Right lobe of liver (tissue), 6 donors: ENCODE results near the gene CAPZB. TPM values are rescaled to one million over a fixed set of nuclear protein-coding genes. Genes with fewer than 3 reads are reported as not detected.
"Not testable (repeated sequence)": the region's sequence is repeated elsewhere in the genome, so short reads cannot be mapped to it uniquely, and the experiment has no call there.

Source experiments
- ATAC-seq, 4 donors: fragments of 200-7000 bp; cut with Tn5 transposase; one replicate each; pipeline ENCODE4 v1.9.1; 2020; ENCODE audit warnings: mild to moderate bottlenecking in 4 of 4, moderate library complexity in 4 of 4
- DNase-seq, 3 donors: peaks; one replicate each; pipeline ENCODE4 v3.0.0-alpha.2; 2020
- H3K27ac ChIP-seq, 3 donors: fragments of 200-600 bp; one replicate each; pipeline ENCODE4 v1.8.0; 2022
- H3K27me3 ChIP-seq, 2 donors: fragments of 200-600 bp; one replicate each; pipeline ENCODE4 v1.8.0; 2022
- H3K36me3 ChIP-seq, 4 donors: fragments of 200-600 bp; sonication (generic) in 1 of 4; one replicate each; pipeline versions ENCODE4 v1.5.1 to v1.8.0; 2017 to 2022; ENCODE audit warnings: control low read depth in 1 of 4
- H3K4me1 ChIP-seq, 4 donors: fragments of 200-600 bp; sonication (generic) in 1 of 4; one replicate each; pipeline versions ENCODE4 v1.5.1 to v1.8.0; 2017 to 2022; ENCODE audit warnings: control low read depth in 1 of 4
- H3K4me3 ChIP-seq, 3 donors: fragments of 200-600 bp; one replicate each; pipeline ENCODE4 v1.8.0; 2022
- H3K9me3 ChIP-seq, 4 donors: fragments of 200-600 bp; sonication (generic) in 1 of 4; one replicate each; pipeline versions ENCODE4 v1.5.1 to v1.8.0; 2017 to 2022; ENCODE audit warnings: control low read depth in 1 of 4
- CTCF ChIP-seq, 4 donors: fragments of 200-600 bp in 3 of 4; fragments of 450-650 bp in 1 of 4; IDR thresholded peaks; one replicate each; pipeline versions ENCODE4 v1.5.1 to v1.8.0; 2016 to 2022; ENCODE audit warnings: antibody characterized with exemption in 4 of 4, mild to moderate bottlenecking in 2 of 4
- POLR2A ChIP-seq: fragments of 450-650 bp; IDR thresholded peaks from one replicate; pipeline ENCODE4 v1.6.1; 2017; ENCODE audit warnings: antibody characterized with exemption, mild to moderate bottlenecking
- WGBS: methylation state at CpG from one replicate; pipeline ENCODE4 v1.1.6; 2018; ENCODE audit warnings: low coverage, low lambda C conversion rate; ENCODE audit not compliant: insufficient coverage; ENCODE audit errors: missing lambda C conversion rate; 5-methylcytosine and 5-hydroxymethylcytosine counted together
- intact Hi-C, 2 donors: fragments of 100-400 bp; cut with DNase I; formaldehyde crosslinking; loops; one replicate each; pipeline versions ENCODE4 v1.11.2 to v1.14.1; 2022
- total RNA-seq, 6 experiments: library from RNA; depleted of rRNA in 2 of 6; stranded (reverse); fragments of >200 nt in 2 of 6; fragmentation: NEBNext Ultra II Directional in 3 of 6; extraction: Animal tissue kit (Norgen Biotek cat#: 25700) in 3 of 6; gene quantifications; one replicate each; pipeline versions ENCODE4 v1.1.0 to v1.2.4, GENCODE V29; 2016 to 2023
- donor health status: DM: no; HTN: yes; CAD: no.
- donor health status: DM: no; HTN: no; CAD: no.
- donor health status: DM: no; HTN: no; CAD: no.
- donor health status: DM: no; HTN: yes; CAD: no.
- donor health status: DM: no; HTN: yes; CAD: no.

CAPZB gene
- total RNA-seq, 6 experiments from 2014 or later: 53.5 to 117 (median 88.0) TPM

DNA sequence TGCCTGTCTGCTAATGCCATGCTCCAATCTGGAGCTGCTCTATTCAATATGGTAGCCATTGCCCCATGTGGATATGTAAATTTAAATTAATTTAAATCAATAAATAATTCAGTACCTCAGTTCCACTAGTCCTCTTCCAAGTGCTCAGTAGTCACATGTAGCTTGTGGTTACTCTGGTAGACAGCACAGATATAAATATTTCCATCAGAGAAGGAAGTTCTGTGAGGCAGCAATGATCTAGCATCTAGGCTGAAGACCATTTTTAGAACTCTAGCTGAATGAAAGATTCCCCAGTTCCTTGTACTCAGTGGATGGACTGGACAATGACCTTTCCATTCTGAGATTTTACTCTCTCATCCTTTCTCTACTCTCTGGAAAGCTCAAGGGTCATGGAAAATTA is 25.8 kb upstream of the CAPZB start:
- Histone ChIP-seq H3K4me1 (no peaks in the 10 kb centered on the region), H3K27me3 (no peaks in the 10 kb centered on the region), H3K36me3 (no peaks in the 10 kb centered on the region), H3K4me3 (no peak overlapping the region), H3K27ac (no peak overlapping the region), H3K9me3 (no peaks in the 10 kb centered on the region)
- TF ChIP-seq CTCF (IDR thresholded peaks at IDR 0.05): no peak
- TF ChIP-seq POLR2A: no peak
- peak in 2 of 4 donors; percentile 28 to 43 for ATAC-seq
- intact Hi-C loops: no loop called here
- no peak for DNase-seq

DNA sequence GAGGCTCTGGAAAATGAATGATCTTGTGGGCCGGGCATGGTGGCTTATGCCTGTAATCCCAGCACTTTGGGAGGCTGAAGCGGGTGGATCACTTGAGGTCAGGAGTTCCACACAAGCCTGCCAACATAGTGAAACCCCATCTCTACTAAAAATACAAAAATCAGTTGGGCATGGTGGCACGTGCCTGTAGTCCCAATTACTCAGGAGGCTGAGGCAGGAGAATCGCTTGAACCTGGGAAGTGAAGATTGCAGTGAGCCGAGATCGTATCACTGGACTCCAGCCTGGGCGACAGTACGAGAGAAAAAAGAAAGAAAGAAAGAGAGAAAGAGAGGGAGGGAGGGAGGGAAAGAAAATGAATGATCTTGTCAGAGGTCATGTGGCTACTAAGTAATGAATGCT is 24.3 kb upstream of the CAPZB start:
- H3K27ac ChIP-seq, intact Hi-C loops, ATAC-seq, DNase-seq, H3K9me3 ChIP-seq, H3K27me3 ChIP-seq, H3K36me3 ChIP-seq, H3K4me3 ChIP-seq: not testable (repeated sequence)
- H3K4me1 ChIP-seq: peaks cover 0 to 13% (median 4%) of the 10 kb centered on the region in 4 donors
- 87% methylated on average over 8 of the region's 8 CpGs for WGBS

DNA sequence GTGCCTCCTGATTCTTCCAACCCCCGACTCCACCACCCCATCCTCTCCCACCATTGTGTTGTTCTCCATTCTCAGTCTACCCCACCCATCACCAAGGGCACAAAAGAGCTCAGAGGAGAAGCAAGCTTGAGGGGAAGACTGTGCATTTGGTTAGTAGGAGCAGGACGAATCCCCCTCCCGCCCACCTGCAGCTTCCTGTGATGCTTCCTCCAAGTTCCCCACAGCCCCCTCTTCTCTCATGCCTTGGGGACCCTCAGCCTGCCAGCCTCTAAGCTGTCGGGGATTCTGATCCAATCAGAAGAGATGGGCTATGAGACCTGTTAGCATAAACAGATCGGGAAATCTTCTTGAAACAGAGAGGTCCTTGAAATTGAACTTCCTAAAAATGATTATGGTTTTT is 22.2 kb upstream of the CAPZB start:
- no peaks in the 10 kb centered on the region for H3K27me3 ChIP-seq
- no peaks in the 10 kb centered on the region for H3K9me3 ChIP-seq
- H3K4me3 ChIP-seq: no peak overlapping the region
- no peak for TF ChIP-seq POLR2A
- no peak for TF ChIP-seq CTCF (IDR thresholded peaks at IDR 0.05)
- no peak overlapping the region for H3K27ac ChIP-seq
- ATAC-seq (no peak), DNase-seq (no peak)
- no peaks in the 10 kb centered on the region for H3K36me3 ChIP-seq
- H3K4me1 ChIP-seq: peaks cover 0 to 19% (median 6%) of the 10 kb centered on the region in 4 donors
- intact Hi-C loops: no loop called here
- 66% methylated on average over 5 of the region's 5 CpGs for WGBS

GRCh38 chr1:19505693-19506457 is 20.5 kb upstream of the CAPZB start:
- DNase-seq (peak in 1 of 3 donors; percentile 23), ATAC-seq (peak; percentile 34 to 67 (median 38))
- 68% methylated on average over 8 of the region's 11 CpGs for WGBS
- Histone ChIP-seq H3K27ac (no peak overlapping the region), H3K4me1 (peaks cover 0 to 19% (median 6%) of the 10 kb centered on the region in 4 donors), H3K4me3 (no peak overlapping the region), H3K27me3 (no peaks in the 10 kb centered on the region), H3K36me3 (no peaks in the 10 kb centered on the region), H3K9me3 (no peaks in the 10 kb centered on the region)
- no peak for TF ChIP-seq CTCF (IDR thresholded peaks at IDR 0.05)
- TF ChIP-seq POLR2A: no peak
- intact Hi-C loops: no loop called here

- H3K4me1 ChIP-seq: peaks cover 0 to 19% (median 6%) of the 10 kb centered on the region in 4 donors
- peak; percentile 59 to 74 (median 70) for ATAC-seq
- TF ChIP-seq POLR2A (no peak), CTCF (IDR thresholded peaks at IDR 0.05) (no peak)
- H3K36me3 ChIP-seq: no peaks in the 10 kb centered on the region
- H3K9me3 ChIP-seq: no peaks in the 10 kb centered on the region
- WGBS: 19% methylated on average over 6 of the region's 6 CpGs
- H3K4me3 ChIP-seq: no peak overlapping the region
- intact Hi-C loops: no loop called here
- H3K27ac ChIP-seq: no peak overlapping the region
- H3K27me3 ChIP-seq: no peaks in the 10 kb centered on the region
- no peak for DNase-seq
Observed at GRCh38 chr1:19504796-19505692, 19.7 kb upstream of the CAPZB start.

DNA sequence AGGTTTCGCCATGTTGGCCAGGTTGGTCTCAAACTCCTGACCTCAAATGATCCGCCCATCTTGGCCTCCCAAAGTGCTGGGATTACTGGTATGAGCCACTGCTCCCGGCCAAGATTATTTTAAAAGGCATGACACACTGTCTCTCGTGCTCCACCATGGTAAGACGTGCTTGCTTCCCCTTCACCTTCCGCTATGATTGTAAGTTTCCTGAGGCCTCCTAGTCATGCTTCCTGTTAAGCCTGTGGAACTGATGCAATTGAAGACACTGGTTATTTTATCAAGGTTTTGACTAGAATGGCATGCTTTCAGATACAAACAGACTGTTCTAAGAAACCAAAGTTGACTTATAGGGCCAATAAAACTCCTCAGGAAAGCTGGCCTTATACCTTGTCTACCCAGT is 16.9 kb upstream of the CAPZB start:
- H3K27me3 ChIP-seq, H3K36me3 ChIP-seq, H3K4me3 ChIP-seq, H3K9me3 ChIP-seq, ATAC-seq, intact Hi-C loops, H3K27ac ChIP-seq, DNase-seq: not testable (repeated sequence)
- H3K4me1 ChIP-seq: peaks cover 0 to 19% (median 6%) of the 10 kb centered on the region in 4 donors
- WGBS: 76% methylated on average over 5 of the region's 6 CpGs

DNA sequence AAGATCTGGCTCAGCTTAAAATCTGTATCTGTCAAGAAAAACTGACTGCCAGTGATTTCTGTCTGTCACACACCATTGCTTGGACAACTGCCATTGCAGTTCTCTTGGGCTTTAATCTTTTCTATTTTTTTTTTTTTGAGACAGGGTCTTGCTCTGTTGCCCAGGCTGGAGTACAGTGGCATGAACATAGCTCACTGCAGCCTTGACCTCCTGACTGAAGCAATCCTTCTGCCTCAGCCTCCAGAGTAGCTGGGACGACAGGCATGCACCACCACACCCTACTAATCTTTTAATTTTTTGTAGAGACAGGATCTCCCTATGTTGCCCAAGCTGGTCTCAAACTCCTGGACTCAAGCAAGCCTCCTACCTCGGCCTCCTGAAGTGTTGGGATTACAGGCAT is 14.5 kb upstream of the CAPZB start:
- WGBS: 57% methylated on average over 2 of the region's 2 CpGs
- intact Hi-C loops, H3K36me3 ChIP-seq, ATAC-seq, H3K27me3 ChIP-seq, DNase-seq, H3K9me3 ChIP-seq, H3K4me3 ChIP-seq, H3K4me1 ChIP-seq, H3K27ac ChIP-seq: not testable (repeated sequence)
